ENCODE data around the gene LPAR1. TPM values are rescaled to one million over a fixed set of nuclear protein-coding genes. Genes with fewer than 3 reads are reported as not detected.

The LPAR1 gene
- total RNA-seq, 1 experiment from 2014 or later, result 28.3 TPM

GRCh38 chr9:111039231-111039906 is 1.1 kb upstream of the LPAR1 start:
- no peak for TF ChIP-seq EZH2 (IDR thresholded peaks at IDR 0.05; ENCODE audit: borderline replicate concordance, low read depth, low read length, poor library complexity, severe bottlenecking)
- TF ChIP-seq CTCF (conservative IDR thresholded peaks at IDR 0.05; ENCODE audit: low read depth, low read length), result no peak
- DNase-seq (ENCODE audit: low spot score), result no peak
- Histone ChIP-seq H3K27ac (ENCODE audit: low read depth, low read length, poor library complexity, severe bottlenecking) (no peak overlapping the region), H3K4me3 (ENCODE audit: low read depth, low read length, poor library complexity, severe bottlenecking) (peak overlapping the region; percentile 87), H3K27me3 (replicated peaks; ENCODE audit: insufficient read depth, low read depth, low read length, poor library complexity) (no peaks in the 10 kb centered on the region), H3K9me3 (ENCODE audit: low read depth, low read length, poor library complexity, severe bottlenecking) (no peaks in the 10 kb centered on the region), H3K4me1 (ENCODE audit: insufficient read depth, low read length, poor library complexity, severe bottlenecking) (peaks cover 21% of the 10 kb centered on the region), H3K36me3 (ENCODE audit: insufficient read depth, low read length, poor library complexity, severe bottlenecking) (no peaks in the 10 kb centered on the region)
- intact Hi-C loops (cut with micrococcal nuclease; ENCODE audit: unreplicated experiment), result loop anchor here (5.0 kb wide), 1 partner anchor 108 kb away; no protein-coding TSS in a partner anchor
- ChIA-PET POLR2A (ENCODE audit: low non-redundant PET) (no interaction called here), CTCF (interaction anchor here (0.6 kb wide), 2 partner anchors 233 to 401 kb away, joined by 3 to 11 read pairs; no protein-coding TSS in a partner anchor)
- no TSS peak for BruUV-seq (replicated peaks)

- peak overlapping the region; percentile 76 for H3K27ac ChIP-seq (ENCODE audit: low read depth, low read length, poor library complexity, severe bottlenecking)
- POLR2A ChIA-PET (ENCODE audit: low non-redundant PET), result no interaction called here
- TF ChIP-seq CTCF (conservative IDR thresholded peaks at IDR 0.05; ENCODE audit: low read depth, low read length), result peak; percentile 33; the same call in 1 of the 2 replicates
- TF ChIP-seq EZH2 (IDR thresholded peaks at IDR 0.05; ENCODE audit: borderline replicate concordance, low read depth, low read length, poor library complexity, severe bottlenecking), result no peak
- peak; percentile 53 for DNase-seq (ENCODE audit: low spot score)
- peaks cover 30% of the 10 kb centered on the region for H3K4me1 ChIP-seq (ENCODE audit: insufficient read depth, low read length, poor library complexity, severe bottlenecking)
- intact Hi-C loops (cut with micrococcal nuclease; ENCODE audit: unreplicated experiment), result loop anchor here (2.0 to 5.0 kb wide), 4 partner anchors 59 to 397 kb away; no protein-coding TSS in a partner anchor
- H3K4me3 ChIP-seq (ENCODE audit: low read depth, low read length, poor library complexity, severe bottlenecking), result peak overlapping the region; percentile 87
- no peaks in the 10 kb centered on the region for H3K36me3 ChIP-seq (ENCODE audit: insufficient read depth, low read length, poor library complexity, severe bottlenecking)
- no peaks in the 10 kb centered on the region for H3K9me3 ChIP-seq (ENCODE audit: low read depth, low read length, poor library complexity, severe bottlenecking)
- no peaks in the 10 kb centered on the region for H3K27me3 ChIP-seq (replicated peaks; ENCODE audit: insufficient read depth, low read depth, low read length, poor library complexity)
- CTCF ChIA-PET, result no interaction called here
- no TSS peak for BruUV-seq (replicated peaks)
Observed at GRCh38 chr9:111037708-111038330, 451 bp downstream of the LPAR1 start.

GRCh38 chr9:111037356-111037707 is 938 bp downstream of the LPAR1 start:
- intact Hi-C loops (cut with micrococcal nuclease; ENCODE audit: unreplicated experiment), result loop anchor here (2.0 to 5.0 kb wide), 4 partner anchors 59 to 397 kb away; no protein-coding TSS in a partner anchor
- Histone ChIP-seq H3K27me3 (replicated peaks; ENCODE audit: insufficient read depth, low read depth, low read length, poor library complexity) (no peaks in the 10 kb centered on the region), H3K4me1 (ENCODE audit: insufficient read depth, low read length, poor library complexity, severe bottlenecking) (peaks cover 30% of the 10 kb centered on the region), H3K27ac (ENCODE audit: low read depth, low read length, poor library complexity, severe bottlenecking) (peak overlapping the region; percentile 76), H3K9me3 (ENCODE audit: low read depth, low read length, poor library complexity, severe bottlenecking) (no peaks in the 10 kb centered on the region), H3K4me3 (ENCODE audit: low read depth, low read length, poor library complexity, severe bottlenecking) (peak overlapping the region; percentile 87), H3K36me3 (ENCODE audit: insufficient read depth, low read length, poor library complexity, severe bottlenecking) (no peaks in the 10 kb centered on the region)
- no TSS peak for BruUV-seq (replicated peaks)
- ChIA-PET POLR2A (ENCODE audit: low non-redundant PET) (no interaction called here), CTCF (no interaction called here)
- TF ChIP-seq EZH2 (IDR thresholded peaks at IDR 0.05; ENCODE audit: borderline replicate concordance, low read depth, low read length, poor library complexity, severe bottlenecking) (no peak), CTCF (conservative IDR thresholded peaks at IDR 0.05; ENCODE audit: low read depth, low read length) (no peak)
- peak; percentile 36 for DNase-seq (ENCODE audit: low spot score)

All from A673 (cell line).